HCT116 (cell line): ENCODE results near the gene GPR78. TPM values are rescaled to one million over a fixed set of nuclear protein-coding genes. Genes with fewer than 3 reads are reported as not detected.
A peak's percentile ranks its signal among the peaks of the same experiment; 100 is the strongest.

Experiments
- ATAC-seq: fragments of 200-7000 bp; cut with Tn5 transposase; 2 replicates; pipeline ENCODE4 v1.9.1; 2020; ENCODE audit warnings: mild to moderate bottlenecking, moderate library complexity
- BruUV-seq: library from RNA; stranded (reverse); fragments of 400-500 nt; replicated peaks from 2 replicates; lab custom pipeline; 2021; lab: Mats Ljungman, UMichigan
- CTCF ChIA-PET: fragments of 300-600 bp; sonication (Branson Sonifier 250); formaldehyde crosslinking; loops from one replicate; lab custom pipeline; 2021; ENCODE audit warnings: antibody characterized with exemption; lab: Charles Lee
- POLR2A ChIA-PET: fragments of 300-600, 350-600 bp; sonication (Branson Sonifier 250); formaldehyde crosslinking; loops from one replicate; lab custom pipeline; 2021; ENCODE audit warnings: antibody characterized with exemption; lab: Charles Lee
- RAD21 ChIA-PET, 2 experiments: fragments of 300-600 bp; sonication (Branson Sonifier 250); formaldehyde crosslinking; loops; one replicate each; lab custom pipeline; 2023; ENCODE audit warnings: low total read pairs in 2 of 2; ENCODE audit not compliant: uncharacterized antibody in 2 of 2, unreplicated experiment in 2 of 2, low non-redundant PET in 1 of 2; lab: Charles Lee
- DNase-seq: peaks from one replicate; pipeline ENCODE4 v3.0.0-alpha.2; 2010; ENCODE audit warnings: low read depth, low spot score
- H2AFZ ChIP-seq: fragments of 200-600 bp; shearing (Covaris generic), sonication (generic); 2 replicates; pipeline ENCODE4 v1.6.1; 2017; ENCODE audit warnings: low read depth, mixed run types, mixed read lengths, antibody characterized with exemption, low read length; ENCODE audit not compliant: poor library complexity, severe bottlenecking
- H3K27ac ChIP-seq: 2 replicates; pipeline ENCODE4 v1.5.1; 2012; ENCODE audit warnings: low read depth, low read length
- H3K27me3 ChIP-seq: fragments of 200-600 bp; sonication (generic); 2 replicates; pipeline ENCODE4 v1.6.1; 2016; ENCODE audit warnings: mixed run types, low read length, mixed read lengths; ENCODE audit not compliant: insufficient read depth
- H3K36me3 ChIP-seq, 2 experiments: fragments of 200-500 bp in 1 of 2; fragments of 200-600 bp in 1 of 2; sonication (Bioruptor generic) in 1 of 2; sonication (generic) in 1 of 2; 2 replicates each; pipeline versions ENCODE4 v1.5.1 to v1.6.1; 2014 to 2016; ENCODE audit warnings: low read length in 2 of 2, inconsistent platforms in 1 of 2, mixed read lengths in 1 of 2, mixed run types in 1 of 2; ENCODE audit not compliant: insufficient read depth in 2 of 2, control insufficient read depth in 1 of 2
- H3K4me1 ChIP-seq, 2 experiments: fragments of 200-600 bp in 1 of 2; sonication (generic) in 1 of 2; 2 replicates each; pipeline versions ENCODE4 v1.5.1 to v1.6.1; 2012 to 2017; ENCODE audit warnings: low read length in 2 of 2, inconsistent platforms in 1 of 2, mild to moderate bottlenecking in 1 of 2, mixed read lengths in 1 of 2, mixed run types in 1 of 2, moderate library complexity in 1 of 2; ENCODE audit not compliant: insufficient read depth in 2 of 2, control insufficient read depth in 1 of 2
- H3K4me2 ChIP-seq: fragments of 200-600 bp; sonication (generic); 2 replicates; pipeline ENCODE4 v1.6.1; 2017; ENCODE audit warnings: mixed run types, low read length, mixed read lengths
- H3K4me3 ChIP-seq, 2 experiments: fragments of 200-600 bp in 1 of 2; sonication (generic) in 1 of 2; replicated peaks in 1 of 2; 2 replicates each; pipeline ENCODE4 v1.5.1; 2011 to 2016; ENCODE audit warnings: low read length in 2 of 2, control low read depth in 1 of 2, low read depth in 1 of 2, mild to moderate bottlenecking in 1 of 2, mixed read lengths in 1 of 2, mixed run types in 1 of 2
- H3K79me2 ChIP-seq: fragments of 200-600 bp; sonication (generic); 2 replicates; pipeline ENCODE4 v1.6.1; 2017; ENCODE audit warnings: mild to moderate bottlenecking, mixed run types, low read length, moderate library complexity, mixed read lengths; ENCODE audit not compliant: insufficient read depth
- H3K9ac ChIP-seq: fragments of 200-600 bp; sonication (generic); 2 replicates; pipeline ENCODE4 v1.6.1; 2016; ENCODE audit warnings: low read length, mixed read lengths
- H3K9me2 ChIP-seq: fragments of 200-600 bp; sonication (generic), shearing (Covaris generic); 2 replicates; pipeline ENCODE4 v1.6.1; 2017; ENCODE audit warnings: mixed run types, mild to moderate bottlenecking, moderate library complexity; ENCODE audit not compliant: insufficient read depth
- H3K9me3 ChIP-seq, 2 experiments: fragments of 200-500 bp in 1 of 2; fragments of 200-600 bp in 1 of 2; sonication (Bioruptor generic) in 1 of 2; sonication (generic) in 1 of 2; 2 replicates each; pipeline ENCODE4 v1.6.1; 2014 to 2017; ENCODE audit warnings: low read length in 2 of 2, mixed read lengths in 2 of 2, inconsistent platforms in 1 of 2, low read depth in 1 of 2, mild to moderate bottlenecking in 1 of 2, mixed run types in 1 of 2, moderate library complexity in 1 of 2; ENCODE audit not compliant: control insufficient read depth in 1 of 2, insufficient read depth in 1 of 2
- H4K20me1 ChIP-seq: fragments of 200-600 bp; sonication (generic), shearing (Covaris generic); 2 replicates; pipeline ENCODE4 v1.6.1; 2017; ENCODE audit warnings: mixed run types, mild to moderate bottlenecking, moderate library complexity; ENCODE audit not compliant: insufficient read depth
- CBX3 ChIP-seq: IDR thresholded peaks from 2 replicates; pipeline ENCODE4 v1.6.1; 2012; ENCODE audit warnings: low read depth
- EGR1 ChIP-seq: IDR thresholded peaks from 2 replicates; pipeline ENCODE4 v1.6.1; 2012; ENCODE audit warnings: low read depth
- EZH2phosphoT487 ChIP-seq: fragments of 200-600 bp; IDR thresholded peaks from 2 replicates; pipeline ENCODE4 v1.6.1; 2018; ENCODE audit warnings: antibody characterized with exemption, borderline replicate concordance
- FOSL1 ChIP-seq: IDR thresholded peaks from 2 replicates; pipeline ENCODE4 v1.6.1; 2012; ENCODE audit warnings: low read depth
- POLR2AphosphoS5 ChIP-seq: IDR thresholded peaks from 2 replicates; pipeline ENCODE4 v1.6.1; 2011; ENCODE audit warnings: mild to moderate bottlenecking, low read depth, low read length, moderate library complexity
- TCF7L2 ChIP-seq: IDR thresholded peaks from 2 replicates; pipeline ENCODE4 v1.7.0; 2011; ENCODE audit warnings: borderline replicate concordance, inconsistent platforms; ENCODE audit not compliant: insufficient read depth, insufficient read length; ENCODE audit errors: extremely low read depth
- YY1 ChIP-seq: IDR thresholded peaks from 2 replicates; pipeline ENCODE4 v1.6.1; 2011; ENCODE audit warnings: low read length, low read depth, moderate library complexity, mild to moderate bottlenecking; ENCODE audit not compliant: insufficient replicate concordance; ENCODE audit errors: extremely low read depth
- intact Hi-C: fragments of 100-400 bp; cut with micrococcal nuclease; formaldehyde crosslinking; loops from 2 replicates; pipeline ENCODE4 v1.10.0; 2022
- total RNA-seq: library from RNA; stranded (reverse); gene quantifications from one replicate; pipeline ENCODE4 v1.2.1, GENCODE V29; 2021; ENCODE audit not compliant: unreplicated experiment
- TF ChIP-seq, protein P1 (sequence below), 3 experiments: fragments of 200-600 bp in 1 of 3; sonication (generic) in 1 of 3; IDR thresholded peaks in 2 of 3; conservative IDR thresholded peaks in 1 of 3; 2 replicates each; pipeline ENCODE4 v1.5.1; 2012 to 2017; ENCODE audit warnings: low read depth in 2 of 3, low read length in 2 of 3, antibody characterized with exemption in 1 of 3, borderline replicate concordance in 1 of 3, control low read depth in 1 of 3, mild to moderate bottlenecking in 1 of 3, mixed read lengths in 1 of 3, mixed run types in 1 of 3, moderate library complexity in 1 of 3; ENCODE audit not compliant: insufficient read depth in 1 of 3
- TF ChIP-seq, protein P2 (sequence below): IDR thresholded peaks from 2 replicates; pipeline ENCODE4 v1.6.1; 2012; ENCODE audit warnings: low read depth

The GPR78 gene
- total RNA-seq, 1 experiment from 2014 or later = not detected

DNA sequence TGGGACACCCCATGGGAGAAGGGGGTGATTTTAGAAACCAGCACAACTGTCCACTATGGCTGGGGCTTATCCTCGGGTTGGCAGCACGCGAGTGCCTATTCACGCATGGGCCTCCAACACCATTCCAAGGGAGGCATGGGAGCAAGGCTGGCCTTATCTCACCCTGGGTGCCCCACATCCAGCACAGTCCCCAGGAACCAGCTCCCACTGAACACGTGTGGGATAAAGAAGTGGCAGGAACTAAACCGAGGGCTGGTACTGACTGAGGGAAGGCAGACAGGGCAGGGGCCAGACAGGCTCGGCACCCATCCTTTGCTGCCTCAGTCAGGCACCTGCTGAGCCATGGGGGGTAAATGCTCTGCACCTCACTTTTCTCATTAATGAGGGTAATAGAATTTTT lies 43.7 kb upstream of the GPR78 start (continued):
- no peak for TF ChIP-seq CBX3

DNA sequence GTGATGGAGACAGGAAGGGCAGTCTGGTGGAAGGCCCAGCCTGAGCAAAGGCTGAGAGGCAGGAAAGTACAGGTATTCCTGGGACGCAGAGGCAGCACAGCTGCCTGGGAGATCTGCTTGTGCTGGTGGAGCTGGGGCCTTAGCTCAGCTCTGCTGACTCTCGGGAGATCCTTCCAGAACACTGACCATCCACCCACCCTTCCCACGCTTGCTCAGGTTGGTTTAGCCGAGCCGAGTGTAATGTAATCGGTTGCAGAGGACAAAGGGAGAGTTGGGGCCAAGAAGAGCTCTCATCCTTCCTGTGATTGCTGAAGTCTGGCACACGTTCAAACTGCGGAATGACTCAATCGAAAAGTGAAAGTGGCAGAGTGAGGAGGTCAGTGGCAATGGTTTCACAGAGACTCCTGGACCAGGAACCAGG lies 43.1 kb upstream of the GPR78 start:
- POLR2A ChIA-PET = interaction anchor here (1.0 to 1.1 kb wide), 2 partner anchors 10 to 11 kb away, joined by 4 to 6 read pairs; no protein-coding TSS in a partner anchor
- peak overlapping the region; percentile 15 to 23 for H3K4me3 ChIP-seq
- H3K9me2 ChIP-seq = no peaks in the 10 kb centered on the region
- H3K4me1 ChIP-seq = peaks cover 43 to 70% of the 10 kb centered on the region in 2 experiments
- no peaks in the 10 kb centered on the region for H3K79me2 ChIP-seq
- intact Hi-C loops = no loop called here
- no peaks in the 10 kb centered on the region for H4K20me1 ChIP-seq
- H3K27me3 ChIP-seq = no peaks in the 10 kb centered on the region
- DNase-seq = peak; percentile 58
- peak; percentile 26 for TF ChIP-seq TCF7L2
- peak; percentile 16 for TF ChIP-seq YY1
- no peak for TF ChIP-seq EGR1
- TF ChIP-seq POLR2AphosphoS5 = peak; percentile 64; the same call in 1 of the 2 replicates
- TF ChIP-seq, all 23 proteins: peak for 3
- BruUV-seq = no TSS peak
- peak; percentile 56 for ATAC-seq
- CTCF ChIA-PET = interaction anchor here (0.9 to 1.1 kb wide), 2 partner anchors 10 to 33 kb away, joined by 3 read pairs; no protein-coding TSS in a partner anchor
- peak overlapping the region; percentile 5; the same call in 1 of the 2 replicates for H3K27ac ChIP-seq
- peak overlapping the region; percentile 63 for H3K4me2 ChIP-seq
- H3K9ac ChIP-seq = peak overlapping the region; percentile 26; the same call in 1 of the 2 replicates
- H3K36me3 ChIP-seq = no peaks in the 10 kb centered on the region
- no peaks in the 10 kb centered on the region for H3K9me3 ChIP-seq
- H2AFZ ChIP-seq = peak overlapping the region; percentile 56
- RAD21 ChIA-PET = no interaction called here

DNA sequence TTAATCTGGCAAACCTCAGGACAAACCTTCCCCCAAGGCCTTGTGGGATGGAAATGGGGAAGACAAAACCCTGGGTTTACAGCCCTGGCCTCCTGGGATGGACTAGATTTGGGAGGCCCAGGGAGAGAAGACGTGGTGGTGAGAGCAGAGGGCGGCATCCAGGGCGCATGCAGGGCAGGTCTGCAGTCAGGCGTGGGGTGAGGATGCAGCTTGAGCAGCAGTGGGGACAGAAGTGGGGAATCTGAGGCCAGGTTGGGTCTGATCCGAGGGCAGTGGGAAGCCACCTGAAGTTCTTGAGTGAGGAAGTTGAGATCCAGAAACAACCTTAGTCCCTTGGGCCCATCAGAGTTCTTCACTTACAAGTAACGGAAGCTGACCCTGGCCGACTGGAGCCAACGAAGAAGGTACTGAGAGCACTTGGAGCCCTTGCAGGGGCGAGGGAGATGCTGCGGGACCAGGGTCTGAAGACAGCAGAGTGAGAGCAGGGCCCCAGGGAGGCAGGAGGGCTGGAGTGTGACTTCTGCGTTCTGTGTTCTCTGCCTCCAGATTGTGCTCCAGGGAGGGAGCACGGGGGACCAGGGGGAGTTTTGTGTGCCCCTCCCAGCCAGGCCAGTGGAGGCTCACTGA lies 42.0 kb upstream of the GPR78 start:
- DNase-seq = no peak
- ATAC-seq = 0 out of 2 replicates have a peak, but pooled peaks have one; percentile 1
- H3K4me3 ChIP-seq = peak overlapping the region in 1 of 2 experiments; percentile 29; a peak in 1 of 4 replicates
- RAD21 ChIA-PET = no interaction called here
- no peak overlapping the region for H2AFZ ChIP-seq
- H3K9ac ChIP-seq = peak overlapping the region; percentile 5; the same call in 1 of the 2 replicates
- H3K4me2 ChIP-seq = peak overlapping the region; percentile 63
- H3K9me2 ChIP-seq = no peaks in the 10 kb centered on the region
- H3K4me1 ChIP-seq = peaks cover 35 to 61% of the 10 kb centered on the region in 2 experiments
- no peaks in the 10 kb centered on the region for H3K79me2 ChIP-seq
- CTCF ChIA-PET = interaction anchor here (0.6 kb wide), 1 partner anchor 9 kb away, joined by 3 read pairs; no protein-coding TSS in a partner anchor
- intact Hi-C loops = no loop called here
- no peaks in the 10 kb centered on the region for H4K20me1 ChIP-seq
- no peaks in the 10 kb centered on the region for H3K27me3 ChIP-seq
- no TSS peak for BruUV-seq
- POLR2A ChIA-PET = interaction anchor here (0.6 to 1.1 kb wide), 3 partner anchors 9 to 23 kb away, joined by 3 to 6 read pairs (median 3); no protein-coding TSS in a partner anchor
- no peaks in the 10 kb centered on the region for H3K36me3 ChIP-seq
- no peak overlapping the region for H3K27ac ChIP-seq
- H3K9me3 ChIP-seq = no peaks in the 10 kb centered on the region
- TF ChIP-seq EZH2phosphoT487 = no peak
- TF ChIP-seq, protein P1, sequence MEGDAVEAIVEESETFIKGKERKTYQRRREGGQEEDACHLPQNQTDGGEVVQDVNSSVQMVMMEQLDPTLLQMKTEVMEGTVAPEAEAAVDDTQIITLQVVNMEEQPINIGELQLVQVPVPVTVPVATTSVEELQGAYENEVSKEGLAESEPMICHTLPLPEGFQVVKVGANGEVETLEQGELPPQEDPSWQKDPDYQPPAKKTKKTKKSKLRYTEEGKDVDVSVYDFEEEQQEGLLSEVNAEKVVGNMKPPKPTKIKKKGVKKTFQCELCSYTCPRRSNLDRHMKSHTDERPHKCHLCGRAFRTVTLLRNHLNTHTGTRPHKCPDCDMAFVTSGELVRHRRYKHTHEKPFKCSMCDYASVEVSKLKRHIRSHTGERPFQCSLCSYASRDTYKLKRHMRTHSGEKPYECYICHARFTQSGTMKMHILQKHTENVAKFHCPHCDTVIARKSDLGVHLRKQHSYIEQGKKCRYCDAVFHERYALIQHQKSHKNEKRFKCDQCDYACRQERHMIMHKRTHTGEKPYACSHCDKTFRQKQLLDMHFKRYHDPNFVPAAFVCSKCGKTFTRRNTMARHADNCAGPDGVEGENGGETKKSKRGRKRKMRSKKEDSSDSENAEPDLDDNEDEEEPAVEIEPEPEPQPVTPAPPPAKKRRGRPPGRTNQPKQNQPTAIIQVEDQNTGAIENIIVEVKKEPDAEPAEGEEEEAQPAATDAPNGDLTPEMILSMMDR (IDR thresholded peaks at IDR 0.05 in 2 of 3, conservative IDR thresholded peaks at IDR 0.05 in 1 of 3; ENCODE audit: borderline replicate concordance in 1 of 3, insufficient read depth in 1 of 3, low read depth in 2 of 3, low read length in 2 of 3) = no peak
- TF ChIP-seq, protein P2, sequence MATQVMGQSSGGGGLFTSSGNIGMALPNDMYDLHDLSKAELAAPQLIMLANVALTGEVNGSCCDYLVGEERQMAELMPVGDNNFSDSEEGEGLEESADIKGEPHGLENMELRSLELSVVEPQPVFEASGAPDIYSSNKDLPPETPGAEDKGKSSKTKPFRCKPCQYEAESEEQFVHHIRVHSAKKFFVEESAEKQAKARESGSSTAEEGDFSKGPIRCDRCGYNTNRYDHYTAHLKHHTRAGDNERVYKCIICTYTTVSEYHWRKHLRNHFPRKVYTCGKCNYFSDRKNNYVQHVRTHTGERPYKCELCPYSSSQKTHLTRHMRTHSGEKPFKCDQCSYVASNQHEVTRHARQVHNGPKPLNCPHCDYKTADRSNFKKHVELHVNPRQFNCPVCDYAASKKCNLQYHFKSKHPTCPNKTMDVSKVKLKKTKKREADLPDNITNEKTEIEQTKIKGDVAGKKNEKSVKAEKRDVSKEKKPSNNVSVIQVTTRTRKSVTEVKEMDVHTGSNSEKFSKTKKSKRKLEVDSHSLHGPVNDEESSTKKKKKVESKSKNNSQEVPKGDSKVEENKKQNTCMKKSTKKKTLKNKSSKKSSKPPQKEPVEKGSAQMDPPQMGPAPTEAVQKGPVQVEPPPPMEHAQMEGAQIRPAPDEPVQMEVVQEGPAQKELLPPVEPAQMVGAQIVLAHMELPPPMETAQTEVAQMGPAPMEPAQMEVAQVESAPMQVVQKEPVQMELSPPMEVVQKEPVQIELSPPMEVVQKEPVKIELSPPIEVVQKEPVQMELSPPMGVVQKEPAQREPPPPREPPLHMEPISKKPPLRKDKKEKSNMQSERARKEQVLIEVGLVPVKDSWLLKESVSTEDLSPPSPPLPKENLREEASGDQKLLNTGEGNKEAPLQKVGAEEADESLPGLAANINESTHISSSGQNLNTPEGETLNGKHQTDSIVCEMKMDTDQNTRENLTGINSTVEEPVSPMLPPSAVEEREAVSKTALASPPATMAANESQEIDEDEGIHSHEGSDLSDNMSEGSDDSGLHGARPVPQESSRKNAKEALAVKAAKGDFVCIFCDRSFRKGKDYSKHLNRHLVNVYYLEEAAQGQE = no peak
- TF ChIP-seq POLR2AphosphoS5 = no peak
- TF ChIP-seq FOSL1 = no peak
